GDM1 (cell line): ENCODE data around the gene ARVCF.

Source experiments
- DNase-seq: peaks from one replicate; lab custom pipeline; 2025; lab: John Stamatoyannopoulos, UW

ARVCF gene

DNA sequence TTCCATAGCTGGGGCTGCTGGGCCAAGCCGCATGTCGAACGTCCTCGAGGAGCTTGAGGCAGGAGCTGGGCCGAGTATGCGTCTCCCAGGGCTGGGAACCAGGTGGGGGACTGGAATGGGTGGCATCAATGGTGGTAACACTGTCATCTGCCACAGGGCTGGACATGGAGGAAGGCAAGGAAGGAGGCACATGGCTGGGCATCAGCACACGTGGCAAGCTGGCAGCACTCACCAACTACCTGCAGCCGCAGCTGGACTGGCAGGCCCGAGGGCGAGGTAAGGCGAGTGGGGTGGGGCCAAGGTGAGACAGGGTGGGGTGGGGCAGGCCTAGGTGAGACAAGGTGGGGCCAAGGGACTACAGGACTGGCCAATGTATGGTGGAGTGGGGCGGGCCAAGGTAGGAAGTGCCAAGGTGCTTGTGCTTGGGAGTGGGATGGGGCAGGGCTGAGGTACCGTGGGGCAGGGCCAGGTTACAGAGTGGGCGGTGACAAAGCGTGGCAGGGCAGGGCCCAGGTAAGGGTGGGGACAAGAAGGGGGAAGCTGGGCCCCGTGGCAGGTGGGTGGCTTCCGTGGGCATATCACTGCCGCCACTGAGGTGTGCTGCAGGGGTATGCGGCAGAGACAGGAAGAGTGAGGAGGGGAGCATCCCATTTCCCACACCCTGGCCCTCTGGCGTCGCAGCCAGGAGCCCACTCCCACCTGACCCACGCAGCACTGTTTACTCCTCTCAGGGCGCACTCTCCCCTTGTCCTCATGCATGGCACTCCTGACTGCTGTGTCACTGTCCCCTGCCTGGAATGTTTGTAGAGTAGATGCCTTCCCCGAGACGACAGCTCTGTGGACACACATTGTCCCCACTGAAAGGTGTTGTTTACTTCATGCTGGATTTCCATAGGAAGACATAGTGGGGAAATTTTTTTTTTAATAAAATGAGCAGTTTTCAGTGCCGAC is 36.0 kb upstream of the ARVCF start:
- DNase-seq: no peak

DNA sequence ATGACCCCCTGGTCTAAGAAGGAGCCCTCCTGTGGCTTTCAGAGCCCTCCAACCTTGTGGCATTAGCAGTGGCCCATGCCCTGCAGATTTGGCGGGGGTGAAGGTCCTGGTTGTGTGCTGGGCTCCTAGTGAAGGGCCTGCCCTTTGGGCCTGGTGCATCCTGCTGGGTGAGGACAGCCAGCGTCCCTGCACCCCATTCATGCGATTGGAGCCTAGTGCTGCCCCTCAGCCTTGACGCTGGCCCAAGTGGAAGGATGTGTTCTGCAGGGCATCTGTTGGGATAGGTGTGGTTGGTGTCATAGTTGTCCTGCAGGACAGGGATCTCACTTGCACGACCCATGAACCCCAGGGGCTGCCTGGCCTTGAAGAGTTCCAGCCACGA is 35.3 kb upstream of the ARVCF start:
- no peak for DNase-seq

DNA sequence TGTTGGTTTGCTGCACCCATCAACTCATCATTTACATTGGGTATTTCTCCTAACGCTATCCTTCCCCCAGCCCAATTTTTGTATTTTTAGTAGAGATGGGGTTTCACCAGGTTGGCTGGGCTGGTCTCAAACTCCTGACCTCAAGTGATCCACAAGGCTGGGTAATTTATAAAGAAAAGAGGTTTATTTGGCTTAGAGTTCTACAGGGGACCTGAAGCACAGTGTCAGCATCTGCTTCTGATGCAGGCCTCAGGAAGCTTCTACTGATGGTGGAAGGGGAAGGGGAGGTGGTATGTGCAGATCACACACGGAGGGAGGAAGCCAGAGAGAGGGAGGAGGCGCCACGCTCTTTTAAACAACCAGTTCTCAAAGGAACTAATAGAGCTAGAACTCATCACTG is 30.1 kb upstream of the ARVCF start:
- DNase-seq: no peak

DNA sequence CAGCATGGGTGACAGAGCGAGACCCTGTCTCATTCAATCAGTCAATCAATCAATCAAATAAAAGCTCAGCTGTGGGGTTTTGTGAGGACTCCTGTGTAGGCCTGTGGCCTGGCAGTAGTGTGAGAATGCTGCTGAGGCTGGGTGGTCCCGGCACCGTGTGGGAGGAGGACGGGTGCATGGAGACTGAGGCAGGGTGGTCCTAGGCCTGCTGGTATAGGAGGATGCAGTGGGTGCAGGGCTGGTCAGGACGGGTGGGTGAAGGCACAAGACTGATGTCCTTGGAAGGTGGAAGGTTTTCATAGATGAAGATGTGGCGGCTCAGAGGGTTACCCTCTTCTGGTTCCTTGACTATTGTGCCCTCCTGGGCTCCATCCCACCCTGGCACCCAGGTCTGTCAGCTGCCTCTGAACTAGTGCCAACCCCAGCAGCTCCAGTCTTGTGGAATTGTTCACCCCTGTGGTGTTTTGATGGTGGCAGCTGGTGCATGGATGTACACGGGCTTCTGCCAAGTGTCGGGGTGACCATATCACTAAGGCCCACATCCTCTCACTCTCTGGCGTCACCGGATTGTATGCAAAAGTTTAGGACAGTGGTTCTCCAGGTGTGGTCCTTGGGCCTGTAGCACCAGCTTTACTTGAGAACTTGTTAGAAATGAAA is 28.0 kb upstream of the ARVCF start:
- no peak for DNase-seq

DNA sequence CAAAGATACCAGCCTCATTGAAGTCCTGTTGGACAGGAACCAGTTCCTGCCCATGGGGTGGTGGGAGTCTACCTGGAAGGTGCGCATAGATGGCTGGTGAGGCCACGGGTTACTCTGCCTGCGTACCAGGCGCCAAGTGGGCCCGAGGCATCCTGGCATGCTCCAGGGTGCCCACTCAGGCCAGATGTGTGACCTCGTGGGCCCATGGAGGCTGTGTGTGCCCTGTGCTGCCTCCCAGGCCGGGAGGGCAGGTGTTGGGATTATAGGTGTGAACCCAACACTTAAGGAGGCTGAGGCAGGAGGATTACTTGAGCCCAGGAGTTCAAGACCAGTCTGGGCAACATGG is 27.3 kb upstream of the ARVCF start:
- DNase-seq: no peak

DNA sequence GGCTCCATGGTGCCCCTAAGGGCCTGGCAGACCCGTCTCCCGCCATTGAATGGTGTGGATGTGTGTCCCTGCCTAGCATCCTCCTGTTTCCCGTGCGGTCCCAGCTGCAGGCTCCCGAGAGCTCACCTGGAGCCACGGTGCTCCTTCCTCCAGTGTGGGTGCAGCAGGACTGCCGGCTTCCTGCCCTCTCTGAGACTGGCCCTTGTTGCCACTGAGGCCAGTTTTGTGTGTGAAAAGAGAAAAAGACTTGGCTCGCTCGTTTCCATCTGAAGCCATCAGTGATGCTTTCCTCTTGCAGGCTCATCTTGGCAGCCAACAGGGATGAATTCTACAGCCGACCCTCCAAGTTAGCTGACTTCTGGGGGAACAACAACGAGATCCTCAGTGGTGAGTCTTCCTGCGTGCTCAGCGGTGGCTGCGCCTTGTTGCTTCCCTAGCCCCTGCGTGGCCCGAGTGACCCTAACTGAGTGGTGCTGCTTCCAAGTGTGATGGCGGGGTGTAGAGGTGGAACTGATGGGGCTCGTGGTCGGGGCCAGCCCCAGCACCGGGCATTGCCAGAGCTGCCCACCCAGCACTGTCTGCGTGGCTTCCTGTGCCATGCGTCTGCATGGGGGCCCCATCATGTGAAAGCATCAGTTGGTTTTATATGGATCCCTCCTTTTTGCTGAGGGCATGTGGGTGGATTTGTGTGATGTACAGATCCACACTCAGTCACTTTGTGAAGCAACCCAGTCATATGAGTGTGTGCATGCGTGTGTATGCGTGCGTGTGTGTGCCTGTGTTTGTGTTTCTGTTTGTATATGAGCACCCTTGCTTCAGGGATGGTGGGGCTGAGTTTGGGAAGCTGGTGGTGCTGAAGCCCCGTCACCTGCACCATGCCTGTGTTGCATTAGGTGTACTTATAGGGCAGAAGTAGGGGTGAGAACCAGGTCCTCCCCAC is 26.7 kb upstream of the ARVCF start:
- no peak for DNase-seq

DNA sequence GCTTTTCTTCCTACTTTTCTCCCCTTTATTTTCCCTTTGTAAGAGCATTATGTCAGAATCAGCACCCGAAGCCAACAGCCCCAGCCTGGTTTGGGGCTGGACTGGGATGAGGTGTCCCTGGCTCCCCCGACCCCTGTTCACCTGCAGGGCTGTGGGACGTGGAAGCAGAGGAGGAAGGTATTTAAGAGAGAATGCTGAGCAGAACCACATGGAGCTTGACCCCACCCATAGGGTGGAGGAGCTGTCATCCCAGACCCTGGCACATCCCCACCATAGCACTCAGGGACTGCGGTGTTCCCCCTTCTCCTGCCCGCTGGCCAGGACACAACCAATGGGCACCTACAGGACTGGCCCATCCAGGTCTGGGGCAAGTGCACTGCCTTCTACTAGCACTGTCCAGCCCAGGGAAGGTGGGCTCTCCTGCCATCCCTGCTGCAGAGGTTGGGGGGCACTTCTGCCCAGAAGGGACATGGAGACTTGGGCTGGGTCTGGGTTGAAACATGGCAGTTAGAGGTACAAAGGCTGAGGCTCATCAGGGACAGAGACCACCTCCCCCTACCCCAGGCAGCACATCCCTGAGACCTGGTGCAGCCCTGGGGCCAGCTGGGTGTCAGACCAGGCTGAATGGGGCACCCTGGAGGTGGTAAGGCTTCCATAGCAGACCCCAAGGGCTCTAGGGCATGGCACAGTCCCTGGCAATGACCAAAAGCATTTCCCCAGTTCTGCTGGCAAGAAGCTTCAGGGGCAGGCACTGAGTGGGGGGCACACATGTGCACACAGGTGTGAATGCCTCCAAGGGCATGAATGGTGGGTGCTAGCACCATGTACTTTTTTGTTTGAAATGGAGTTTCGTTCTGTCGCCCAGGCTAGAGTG is 23.9 kb upstream of the ARVCF start:
- DNase-seq: no peak

DNA sequence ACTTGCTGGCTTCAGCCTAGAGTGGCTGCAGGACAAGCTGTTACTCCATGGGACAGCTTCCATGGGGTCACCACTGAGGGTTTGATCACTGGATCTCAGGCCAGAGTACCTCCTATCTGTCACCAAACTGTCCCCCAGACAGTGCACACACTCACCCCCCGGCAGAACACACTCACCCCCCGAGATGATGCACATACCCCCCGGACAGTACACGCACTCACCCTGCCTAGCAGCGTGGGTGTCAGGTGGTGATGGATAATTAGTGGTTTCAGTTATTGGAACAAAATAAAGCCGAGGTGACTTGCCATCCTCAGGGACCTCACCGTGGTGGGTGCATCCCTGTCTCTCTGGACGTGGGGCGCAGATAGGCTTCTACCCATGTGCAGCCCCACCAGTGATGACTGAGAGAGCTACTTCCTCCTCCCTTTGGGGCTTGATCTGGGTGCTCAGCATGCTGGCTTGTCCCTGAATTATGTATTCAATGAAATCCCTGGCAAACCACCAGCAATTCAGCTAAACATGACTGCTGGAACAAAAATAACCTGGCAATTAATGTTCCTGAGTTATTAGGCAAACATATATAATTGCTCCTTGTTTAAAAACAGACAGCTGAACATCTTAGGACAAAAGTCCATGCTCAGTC is 23.2 kb upstream of the ARVCF start:
- DNase-seq: no peak

DNA sequence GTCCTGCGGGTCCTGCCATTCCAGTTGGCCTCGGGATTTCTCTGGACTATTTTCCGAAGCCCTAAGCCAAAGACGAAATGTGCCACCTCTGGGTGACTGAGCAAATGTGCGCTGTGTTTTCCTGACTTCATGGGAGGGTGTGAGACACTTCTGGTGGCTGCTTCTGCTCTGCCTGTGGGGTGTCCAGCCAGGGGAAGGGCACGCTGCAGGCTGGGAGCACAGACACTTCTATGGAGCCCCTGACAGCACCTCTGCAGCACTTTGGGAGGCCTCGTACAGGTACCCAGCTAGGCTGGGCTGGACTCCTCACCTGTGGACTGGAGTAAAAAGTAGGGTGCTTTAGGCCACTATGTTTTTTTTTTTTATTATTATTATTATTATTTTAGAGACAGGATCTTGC is 22.0 kb upstream of the ARVCF start:
- DNase-seq: no peak

DNA sequence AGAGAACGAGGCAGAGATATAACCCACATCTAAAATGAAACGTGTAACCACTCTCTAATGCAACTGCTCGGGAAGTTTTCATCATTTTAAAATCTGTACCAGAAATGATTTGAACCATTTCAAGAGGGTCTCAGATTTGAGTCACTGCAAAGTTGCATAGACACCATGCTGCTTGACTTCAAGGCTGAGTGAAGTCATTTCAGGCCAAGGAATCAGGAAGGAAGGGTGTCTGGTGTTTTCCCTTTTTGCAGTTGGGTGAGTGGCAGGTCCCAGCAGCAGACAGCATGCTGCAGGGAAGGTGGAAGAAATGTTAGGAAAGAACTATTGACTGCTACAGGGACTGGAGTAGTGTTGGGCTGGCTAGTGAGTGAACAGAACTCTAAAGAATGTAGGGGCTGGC is 20.8 kb upstream of the ARVCF start:
- no peak for DNase-seq

DNA sequence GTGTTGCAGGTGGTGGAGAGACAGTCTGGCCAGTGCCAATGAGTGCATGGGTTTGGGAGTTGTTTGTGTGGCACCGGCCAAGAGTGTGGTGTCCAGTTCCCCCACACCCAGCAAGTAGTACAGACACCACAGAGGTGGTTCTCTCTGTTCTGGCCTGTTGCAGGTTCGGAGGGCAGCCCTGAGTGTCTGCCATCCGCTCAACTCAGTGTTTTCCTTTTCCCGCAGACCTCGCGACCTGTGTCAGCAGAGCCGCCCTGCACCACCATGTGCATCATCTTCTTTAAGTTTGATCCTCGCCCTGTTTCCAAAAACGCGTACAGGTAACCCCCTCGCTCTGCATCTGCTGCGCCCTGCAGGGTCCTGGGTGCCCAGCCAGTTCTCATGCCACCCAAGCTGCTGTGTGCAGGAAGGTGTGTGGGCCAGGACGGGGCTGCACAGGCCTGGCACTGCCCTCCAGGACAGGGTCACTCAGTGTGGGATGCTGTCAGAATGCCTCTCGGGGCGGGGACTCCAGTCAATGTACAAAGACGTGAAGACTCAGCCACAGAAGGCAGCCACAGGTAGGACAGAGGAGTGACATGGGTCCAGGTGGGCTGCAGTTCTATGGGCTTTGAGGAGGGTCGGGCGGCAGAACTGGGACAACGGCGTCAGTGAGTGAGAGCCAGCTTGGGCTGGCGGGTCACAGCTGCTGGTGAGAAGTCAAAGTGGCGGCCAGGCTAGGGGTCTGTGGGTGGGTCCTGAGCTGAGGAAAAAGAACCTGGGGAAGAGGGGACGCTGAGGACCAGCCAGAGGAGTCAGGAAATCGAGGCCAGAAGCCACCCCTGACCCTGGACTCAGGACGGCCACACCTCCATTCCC is 20.1 kb upstream of the ARVCF start:
- no peak for DNase-seq

DNA sequence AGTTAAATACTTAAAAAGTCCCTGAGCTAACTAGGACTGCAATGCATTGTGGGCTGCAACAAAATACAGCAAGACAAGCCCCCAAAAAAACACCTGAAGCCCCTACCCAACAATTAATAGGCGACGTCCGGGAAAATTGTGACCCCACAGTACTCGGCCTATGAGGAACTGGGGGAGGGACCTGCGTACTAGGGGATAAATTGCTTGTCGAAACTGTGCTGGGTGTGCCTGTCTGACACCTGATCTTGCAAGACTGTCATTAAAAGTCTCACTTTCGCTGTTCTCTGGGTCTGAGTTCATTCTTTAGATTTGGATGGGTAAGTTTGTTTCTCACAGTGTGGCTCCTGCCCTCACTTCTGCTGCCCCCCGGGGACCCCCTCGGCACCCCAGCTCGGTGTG is 19.5 kb upstream of the ARVCF start:
- no peak for DNase-seq

DNA sequence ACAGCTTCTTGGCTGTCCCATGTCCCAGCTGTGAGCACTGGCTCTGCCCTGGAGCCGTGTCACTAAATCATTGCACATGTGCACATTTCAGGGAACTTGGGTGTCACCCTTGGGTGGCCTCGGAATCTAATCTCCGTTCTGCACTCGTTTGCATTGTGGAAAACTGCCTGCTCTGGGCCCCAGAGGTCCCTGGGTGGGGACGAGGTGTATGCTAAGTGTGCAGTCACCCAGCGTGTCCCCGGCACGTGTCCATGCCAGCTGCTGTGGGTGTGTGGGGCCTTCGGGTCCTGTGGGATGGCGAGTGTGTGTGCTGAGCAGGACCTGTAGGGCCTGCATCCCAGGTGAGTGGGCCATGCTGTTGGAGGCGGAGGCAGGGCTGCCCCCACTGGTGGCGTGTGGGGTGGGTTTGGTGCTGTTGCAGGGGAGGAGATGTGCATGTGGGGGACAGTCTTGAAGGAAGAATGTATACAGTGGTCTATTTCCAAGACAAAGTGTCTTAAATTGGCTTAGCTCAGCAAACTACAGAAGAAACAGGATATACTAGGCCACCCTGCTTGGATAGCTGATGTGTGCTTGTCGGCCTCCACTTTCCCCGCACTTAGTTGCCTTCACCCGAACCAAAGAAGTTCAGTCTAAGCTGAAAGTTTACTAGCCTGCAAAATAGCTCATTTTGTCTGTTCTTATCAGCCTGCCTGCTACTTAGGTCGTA is 18.9 kb upstream of the ARVCF start:
- DNase-seq: no peak

DNA sequence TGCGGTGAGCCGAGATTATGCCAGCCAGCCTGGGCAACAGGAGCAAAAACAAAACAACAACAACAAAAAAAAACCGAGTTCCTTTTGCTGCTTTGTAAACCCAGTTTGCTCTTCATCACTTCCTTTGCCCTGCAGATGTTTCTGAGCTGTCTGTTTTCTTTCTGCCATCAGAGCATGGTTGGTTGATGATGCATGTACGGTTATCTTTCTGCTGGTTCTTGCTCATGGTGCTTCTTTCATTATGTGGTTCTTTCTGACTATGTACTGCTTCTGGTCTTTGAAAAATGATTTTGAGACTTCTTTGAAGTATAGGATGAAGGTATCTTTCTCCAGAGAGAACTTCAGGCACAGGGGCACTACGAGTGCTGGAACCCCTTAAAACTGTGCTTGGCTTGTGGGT is 17.5 kb upstream of the ARVCF start:
- DNase-seq: no peak

DNA sequence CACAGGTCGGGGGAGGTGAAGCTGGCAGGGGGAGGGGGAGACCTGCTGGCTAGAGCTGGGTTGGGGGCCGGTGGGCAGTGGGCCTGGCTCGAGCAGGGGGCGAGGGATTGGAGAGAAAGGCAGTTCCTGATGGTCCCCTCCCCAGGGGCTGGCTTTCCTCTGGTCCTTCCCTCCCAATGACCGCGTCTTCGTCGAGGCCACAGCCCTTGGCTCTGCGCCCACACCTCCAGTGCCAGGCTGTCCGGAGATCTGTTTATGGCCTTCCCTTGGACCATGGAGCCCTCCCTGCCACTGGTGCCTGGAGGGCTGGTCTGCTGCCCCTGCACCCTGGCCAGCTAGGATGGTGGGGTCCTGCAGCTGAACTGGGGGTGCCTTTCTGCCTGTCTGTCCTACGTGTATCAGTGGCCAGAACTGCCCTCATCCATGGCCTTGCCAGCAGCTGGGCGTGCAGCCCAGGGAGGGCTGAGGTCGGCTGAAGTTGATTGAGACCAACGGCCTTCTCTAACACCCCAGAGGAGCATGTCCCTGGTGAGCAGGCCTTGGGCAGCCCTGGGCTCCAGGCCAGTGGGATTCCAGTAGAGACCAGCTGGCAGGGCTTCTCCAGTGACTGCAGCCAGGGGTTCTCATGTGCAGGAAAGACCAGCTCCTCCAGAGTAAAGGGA is 16.6 kb upstream of the ARVCF start:
- no peak for DNase-seq

DNA sequence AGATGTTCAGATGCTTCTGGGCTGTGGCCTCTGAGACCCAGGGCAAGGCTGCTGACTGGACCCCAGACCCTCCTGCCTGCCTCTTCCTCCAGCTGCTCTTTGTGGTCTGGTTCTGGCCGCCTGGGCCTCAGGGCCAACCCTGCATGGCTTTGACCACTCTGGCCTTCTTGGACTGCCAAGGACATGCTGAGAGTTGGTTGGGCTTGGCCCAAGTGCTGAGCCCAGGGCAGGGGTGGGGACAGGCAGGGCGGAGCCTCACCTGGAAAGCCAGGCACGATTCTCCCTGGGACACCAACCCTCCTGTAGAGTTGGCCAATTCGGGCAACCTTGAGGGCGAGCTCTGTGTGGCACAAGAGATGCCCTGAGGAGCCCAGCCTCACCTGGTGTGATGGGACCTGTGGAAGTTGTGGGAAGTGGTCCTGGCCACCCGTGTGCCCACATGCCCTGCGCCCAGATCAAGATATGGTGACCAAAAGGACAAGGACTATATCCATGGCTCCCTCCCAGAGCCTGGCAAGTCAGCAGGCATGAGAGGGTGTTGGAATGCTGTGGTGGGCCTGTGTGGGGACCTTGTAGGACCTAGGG is 15.9 kb upstream of the ARVCF start:
- DNase-seq: no peak

DNA sequence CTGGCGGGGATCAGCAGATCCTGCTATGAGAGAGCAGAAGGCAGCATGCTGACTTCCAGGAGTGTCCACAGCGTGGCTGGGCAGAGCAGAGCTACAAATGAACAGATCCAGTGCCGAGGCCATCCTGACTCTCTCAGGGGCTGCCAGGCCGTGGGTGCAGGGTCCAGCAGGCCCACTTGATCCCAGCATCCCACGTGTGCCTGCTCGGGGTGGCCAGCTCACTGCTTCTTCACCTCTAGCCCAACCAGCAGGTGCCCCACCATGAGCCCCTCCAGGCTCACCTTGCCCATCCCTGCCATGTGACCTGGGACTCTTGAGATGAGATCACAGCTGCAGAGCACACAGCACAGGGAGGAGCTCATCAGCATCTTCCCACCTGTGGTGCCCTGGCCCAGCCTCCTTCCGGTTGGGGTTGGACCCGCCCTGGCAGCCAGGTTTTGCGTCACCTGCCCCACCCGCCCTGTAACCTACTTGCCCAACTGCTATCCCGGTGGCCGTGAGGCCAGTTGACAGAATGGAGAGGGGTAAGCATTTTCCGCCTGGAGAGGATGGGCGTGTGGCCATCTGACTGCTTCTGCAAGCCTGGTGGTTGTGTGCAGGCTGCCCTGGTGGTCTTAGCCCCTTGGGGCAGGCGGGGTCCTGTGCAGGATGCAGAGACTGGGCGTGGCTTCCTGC is 15.2 kb upstream of the ARVCF start:
- no peak for DNase-seq
